SHP77 treated with DMSO at 0.1 percent for 48 hours (cell line): Measurements from ENCODE around the gene TPPP3.
"Not testable (repeated sequence)": the region's sequence is repeated elsewhere in the genome, so short reads cannot be mapped to it uniquely, and the experiment has no call there.

Experiments
- DNase-seq: peaks from one replicate; lab custom pipeline; 2025; lab: John Stamatoyannopoulos, UW

TPPP3 gene

GRCh38 chr16:67389911-67390815, 3.1 kb downstream of the TPPP3 start:
- DNase-seq = no peak

- no peak for DNase-seq
These were observed 4.7 kb downstream of the TPPP3 start for GRCh38 chr16:67388591-67388990.

- no peak for DNase-seq
These were observed 5.1 kb downstream of the TPPP3 start for GRCh38 chr16:67388191-67388590.

- DNase-seq = no peak
These were observed 5.7 kb downstream of the TPPP3 start for GRCh38 chr16:67387479-67388079.

GRCh38 chr16:67386861-67387455, 6.3 kb downstream of the TPPP3 start:
- DNase-seq = no peak

- DNase-seq = no peak
These were observed 8.4 kb downstream of the TPPP3 start for GRCh38 chr16:67384778-67385510.

GRCh38 chr16:67383284-67383683, 10.0 kb downstream of the TPPP3 start:
- no peak for DNase-seq

- no peak for DNase-seq
These were observed 14.7 kb downstream of the TPPP3 start for GRCh38 chr16:67378642-67379041.

- not testable (repeated sequence) for DNase-seq
These were observed 17.3 kb downstream of the TPPP3 start for GRCh38 chr16:67376012-67376411.

- DNase-seq = no peak
These were observed 20.6 kb downstream of the TPPP3 start for GRCh38 chr16:67372664-67373063.

GRCh38 chr16:67370661-67371060, 22.6 kb downstream of the TPPP3 start:
- DNase-seq = no peak

- DNase-seq = no peak
These were observed 28.6 kb downstream of the TPPP3 start for GRCh38 chr16:67364600-67365235.

- DNase-seq = no peak
These were observed 32.3 kb downstream of the TPPP3 start for GRCh38 chr16:67361038-67361437.

GRCh38 chr16:67359540-67360269, 33.6 kb downstream of the TPPP3 start:
- not testable (repeated sequence) for DNase-seq

- no peak for DNase-seq
These were observed 35.7 kb downstream of the TPPP3 start for GRCh38 chr16:67357561-67357960.

GRCh38 chr16:67356396-67356795, 36.9 kb downstream of the TPPP3 start:
- no peak for DNase-seq

GRCh38 chr16:67352463-67352862, 40.8 kb downstream of the TPPP3 start:
- DNase-seq = not testable (repeated sequence)

- DNase-seq = no peak
These were observed 43.0 kb downstream of the TPPP3 start for GRCh38 chr16:67350324-67350723.

- DNase-seq = peak; percentile 17
These were observed 44.1 kb downstream of the TPPP3 start for GRCh38 chr16:67349172-67349571.

GRCh38 chr16:67346341-67346740, 47.0 kb downstream of the TPPP3 start:
- no peak for DNase-seq

- DNase-seq = no peak
These were observed 47.9 kb downstream of the TPPP3 start for GRCh38 chr16:67345401-67345800.
